WTC11 (cell line): ENCODE results near the gene PLEKHS1.

ENCODE experiments used
- ARID4B ChIP-seq: sonication (generic); formaldehyde crosslinking; IDR thresholded peaks from 2 replicates; pipeline ENCODE4 v1.8.0; 2023; ENCODE audit warnings: missing genetic modification reagents, mild to moderate bottlenecking, borderline replicate concordance
- ATF2 ChIP-seq: sonication (generic); formaldehyde crosslinking; IDR thresholded peaks from 2 replicates; pipeline ENCODE4 v1.8.1; 2022; ENCODE audit warnings: low read depth, missing genetic modification reagents, borderline replicate concordance
- CTCF ChIP-seq: fragments of 200-600 bp; IDR thresholded peaks from 2 replicates; pipeline ENCODE4 v1.8.0; 2022; ENCODE audit warnings: antibody characterized with exemption
- E2F5 ChIP-seq: sonication (generic); formaldehyde crosslinking; IDR thresholded peaks from 2 replicates; pipeline ENCODE4 v1.8.1; 2022; ENCODE audit warnings: mild to moderate bottlenecking, moderate library complexity, missing genetic modification reagents
- FOXK1 ChIP-seq: sonication (generic); formaldehyde crosslinking; IDR thresholded peaks from 2 replicates; pipeline ENCODE4 v1.8.0; 2022; ENCODE audit warnings: mild to moderate bottlenecking, moderate library complexity, missing genetic modification reagents
- OVOL2 ChIP-seq: fragments of 250-450 bp; sonication (Bioruptor Pico); IDR thresholded peaks from 2 replicates; pipeline ENCODE4 v1.9.0; 2021; ENCODE audit warnings: mild to moderate bottlenecking, borderline replicate concordance
- ZNF121 ChIP-seq: sonication (generic); formaldehyde crosslinking; IDR thresholded peaks from 2 replicates; pipeline ENCODE4 v1.8.0; 2023; ENCODE audit warnings: missing genetic modification reagents

GRCh38 chr10:113780681-113781250, 29.3 kb downstream of the PLEKHS1 start:
- TF ChIP-seq OVOL2 (no peak), ZNF121 (CRISPR knock-in tag) (no peak), ATF2 (CRISPR knock-in tag) (no peak), FOXK1 (no peak), CTCF (no peak), ARID4B (CRISPR knock-in tag) (no peak), E2F5 (CRISPR knock-in tag) (no peak)
